GM21390 (cell line): ENCODE measurements around the gene PDGFRB.

Source experiments
- ATAC-seq: cut with Tn5 transposase; IDR thresholded peaks from one replicate; pipeline ENCODE4 v1.9.1; 2021; ENCODE audit not compliant: unreplicated experiment

Gene PDGFRB

GRCh38 chr5:150155258-150156026, at the start of gene PDGFRB:
TSS of gene PDGFRB (minus strand) at chr5:150155845. CDS start at chr5:150137047, 18,798 bp downstream.
- peak; percentile 74 for ATAC-seq

- no peak for ATAC-seq
Observed at GRCh38 chr5:150204590-150204960, 48.9 kb upstream of the PDGFRB start.

DNA sequence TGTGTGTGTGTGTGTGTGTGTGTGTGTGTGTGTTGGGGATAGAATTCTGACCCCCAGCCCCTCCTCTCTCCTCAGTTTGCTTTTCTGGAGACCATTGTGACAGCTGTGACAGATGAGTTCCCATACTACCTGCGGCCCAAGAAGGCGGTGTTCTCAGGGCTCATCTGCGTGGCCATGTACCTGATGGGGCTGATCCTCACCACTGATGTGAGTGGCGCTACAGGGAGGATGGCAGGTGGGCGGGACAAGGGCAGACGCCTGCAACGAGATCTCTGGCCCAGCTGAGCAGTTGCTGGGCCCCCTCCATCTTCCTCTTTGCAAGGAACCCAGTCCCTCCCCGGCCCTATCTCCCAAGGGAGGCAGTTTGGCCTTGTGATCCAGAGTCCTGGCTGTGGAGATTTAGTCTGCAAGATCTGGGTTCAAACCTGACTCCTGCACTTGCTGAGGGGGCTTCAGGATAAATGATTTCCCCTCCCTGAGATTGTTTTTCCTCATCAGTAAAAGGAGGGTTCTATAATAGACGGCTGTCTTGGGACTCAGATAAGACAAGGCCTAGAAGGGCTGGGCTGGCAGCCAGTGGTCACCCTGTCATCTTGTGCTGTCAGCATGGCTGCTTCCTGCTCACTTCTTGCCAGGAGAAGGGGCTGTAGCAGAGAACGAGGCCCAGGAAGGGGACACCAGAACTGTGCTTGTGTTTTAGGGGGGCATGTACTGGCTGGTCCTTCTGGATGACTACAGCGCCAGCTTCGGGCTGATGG, 48.4 kb upstream of the PDGFRB start:
- no peak for ATAC-seq

DNA sequence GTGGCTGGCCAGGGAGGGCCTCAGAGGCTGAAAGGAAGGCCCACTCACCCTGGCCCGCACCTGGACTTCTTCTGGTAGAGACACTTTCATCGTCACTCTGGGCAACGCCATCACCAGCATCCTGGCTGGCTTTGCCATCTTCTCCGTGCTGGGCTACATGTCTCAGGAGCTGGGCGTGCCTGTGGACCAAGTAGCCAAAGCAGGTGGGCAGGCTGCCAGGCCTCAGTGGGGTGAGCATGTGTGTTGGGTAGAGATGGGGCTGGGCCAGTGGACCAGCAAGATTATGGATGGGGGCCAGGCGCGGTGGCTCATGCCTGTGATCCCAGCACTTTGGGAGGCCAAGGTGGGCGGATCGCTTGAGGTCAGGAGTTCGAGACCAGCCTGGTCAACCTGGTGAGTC, 46.9 kb upstream of the PDGFRB start:
- no peak for ATAC-seq

DNA sequence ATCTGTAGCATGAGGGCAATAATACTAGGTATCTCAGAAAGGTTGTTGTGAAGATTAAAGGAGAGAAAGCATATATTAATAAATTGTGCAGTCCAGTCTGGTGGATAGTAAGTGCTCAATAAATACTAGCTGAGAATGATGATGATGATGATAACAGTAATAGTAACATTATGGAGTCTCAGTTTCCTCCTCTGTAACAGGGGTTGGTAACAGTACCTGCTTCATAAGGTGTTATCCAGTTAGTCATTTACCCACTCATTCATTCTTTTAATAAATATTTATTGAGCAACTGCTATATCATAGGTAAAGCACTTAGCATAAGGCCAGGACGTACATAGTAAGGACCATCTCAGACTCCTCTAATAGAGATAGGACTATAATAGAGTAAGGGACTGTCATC, 41.8 kb upstream of the PDGFRB start:
- no peak for ATAC-seq

GRCh38 chr5:150196986-150197385, 41.3 kb upstream of the PDGFRB start:
- ATAC-seq = no peak

GRCh38 chr5:150196514-150196913, 40.9 kb upstream of the PDGFRB start:
- ATAC-seq = no peak

DNA sequence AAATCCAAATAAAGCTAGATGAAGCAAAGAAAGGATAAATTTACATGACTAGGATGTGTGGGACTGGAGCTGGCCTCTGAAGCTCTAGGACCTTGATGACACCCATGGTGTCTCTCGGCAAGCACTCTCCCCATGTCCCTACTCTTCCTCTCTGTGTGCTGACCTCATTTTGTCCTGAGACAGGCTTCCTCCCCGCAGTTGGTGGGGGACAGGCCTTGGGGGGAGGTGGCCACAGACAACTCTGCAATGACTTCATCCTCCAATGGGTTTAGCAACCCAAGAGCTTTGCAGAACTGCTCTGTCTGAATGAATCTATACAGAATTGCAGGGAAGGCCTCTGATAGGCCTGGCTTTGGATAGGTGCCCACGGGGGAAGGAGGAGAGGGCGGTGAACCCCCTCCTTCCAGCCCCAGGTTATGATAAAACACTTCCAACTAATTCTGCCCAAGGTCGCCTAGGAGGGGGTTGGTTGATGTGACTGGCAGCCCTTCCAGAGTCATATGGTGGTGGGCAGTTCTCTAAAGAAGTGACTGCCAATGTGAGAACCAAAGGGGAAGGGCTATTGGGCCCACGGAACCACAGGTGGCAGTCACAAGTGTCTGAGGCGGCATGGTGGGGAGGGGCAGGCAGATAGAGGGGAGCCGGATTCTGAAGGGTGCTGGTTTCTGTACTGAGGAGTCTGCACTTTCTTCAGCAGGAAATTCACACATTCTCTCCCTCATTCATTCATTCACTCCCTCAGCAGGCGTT, 40.3 kb upstream of the PDGFRB start:
- no peak for ATAC-seq

DNA sequence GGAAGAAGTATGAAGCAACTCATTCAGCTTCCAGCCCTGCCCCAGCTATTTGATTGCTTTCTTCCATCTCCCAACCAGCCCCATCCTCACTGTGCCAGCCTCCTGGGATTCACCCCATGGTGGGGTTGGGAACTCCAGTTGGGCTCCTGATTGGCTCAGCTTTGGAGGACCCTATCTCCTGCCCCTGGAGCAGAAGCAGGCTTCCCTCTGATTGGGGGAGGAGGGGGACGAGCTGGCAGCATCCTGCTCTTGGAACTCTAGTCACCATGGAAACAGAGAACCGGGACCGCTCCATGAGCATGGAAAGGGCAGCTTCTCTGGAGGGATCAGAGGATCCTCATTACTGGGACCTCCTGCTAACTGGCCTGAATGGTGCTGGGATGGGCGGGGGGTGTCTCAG, 36.8 kb upstream of the PDGFRB start:
- no peak for ATAC-seq

- no peak for ATAC-seq
Observed at GRCh38 chr5:150190987-150191386, 35.3 kb upstream of the PDGFRB start.

GRCh38 chr5:150190503-150190979, 34.9 kb upstream of the PDGFRB start:
- ATAC-seq = no peak

DNA sequence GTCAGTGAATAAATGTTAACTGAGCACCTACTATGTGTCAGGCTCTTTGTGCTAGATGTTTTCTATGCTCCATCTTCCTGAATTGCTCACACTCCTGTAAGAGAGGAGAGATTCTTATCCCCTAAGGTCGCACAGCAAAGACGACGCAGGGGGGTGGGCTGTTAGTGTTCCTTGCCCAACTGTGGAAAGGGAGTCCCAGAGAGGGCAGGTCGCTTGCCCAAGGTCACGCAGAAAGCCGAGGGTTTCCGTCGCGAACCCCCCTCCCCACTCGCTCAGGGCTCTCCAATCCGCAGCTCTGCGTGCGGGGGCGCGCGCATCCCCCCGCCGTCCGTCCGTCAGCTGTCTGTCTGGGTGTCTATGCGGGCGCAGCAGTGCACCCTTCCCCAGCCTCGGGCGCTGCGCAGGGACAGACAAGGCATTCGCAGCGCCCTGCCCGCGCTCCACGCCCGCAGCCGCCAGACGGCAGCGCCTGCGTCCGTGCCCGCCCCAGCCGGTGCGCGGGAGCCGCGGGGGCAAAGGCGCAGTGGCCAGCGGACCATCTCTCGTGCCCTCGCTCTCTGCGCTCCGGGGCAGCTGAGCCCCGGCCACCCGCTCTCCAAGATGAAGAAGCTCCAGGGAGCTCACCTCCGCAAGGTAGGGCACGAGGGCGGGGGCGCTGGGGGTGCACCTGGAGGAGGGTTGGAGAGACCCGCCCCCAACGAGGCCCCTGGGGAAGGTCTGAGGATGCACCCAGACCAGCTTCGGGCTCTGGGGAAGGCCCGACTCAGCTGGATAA, 34.3 kb upstream of the PDGFRB start, which contains the start of gene SLC6A7:
TSS of gene SLC6A7 (plus strand) at position 335 of the 775 bp plus-strand sequence. CDS start at position 601, 266 bp downstream.
- no peak for ATAC-seq

GRCh38 chr5:150189326-150189725, 33.7 kb upstream of the PDGFRB start:
- ATAC-seq = no peak

GRCh38 chr5:150188146-150188842, 32.6 kb upstream of the PDGFRB start:
- ATAC-seq = no peak

DNA sequence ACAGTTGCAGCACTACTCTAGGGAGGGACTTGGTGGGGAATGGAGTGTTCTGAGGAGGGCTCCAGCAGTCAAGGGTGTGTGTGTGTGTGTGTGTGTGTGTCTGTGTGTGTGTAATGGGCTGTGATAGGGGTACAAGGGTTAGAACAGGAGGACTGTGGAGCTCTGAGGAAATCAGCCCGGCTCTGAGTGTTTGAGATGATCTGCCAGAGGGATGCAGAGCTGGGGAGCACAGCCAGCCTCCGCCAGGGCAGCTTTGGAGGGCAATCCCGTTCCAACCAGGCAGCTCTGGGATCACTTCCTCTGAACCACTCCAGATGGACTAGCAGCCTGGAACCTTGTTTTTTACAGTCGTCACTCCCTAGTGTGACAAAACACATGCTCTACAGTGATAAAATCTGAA, 31.3 kb upstream of the PDGFRB start:
- no peak for ATAC-seq

DNA sequence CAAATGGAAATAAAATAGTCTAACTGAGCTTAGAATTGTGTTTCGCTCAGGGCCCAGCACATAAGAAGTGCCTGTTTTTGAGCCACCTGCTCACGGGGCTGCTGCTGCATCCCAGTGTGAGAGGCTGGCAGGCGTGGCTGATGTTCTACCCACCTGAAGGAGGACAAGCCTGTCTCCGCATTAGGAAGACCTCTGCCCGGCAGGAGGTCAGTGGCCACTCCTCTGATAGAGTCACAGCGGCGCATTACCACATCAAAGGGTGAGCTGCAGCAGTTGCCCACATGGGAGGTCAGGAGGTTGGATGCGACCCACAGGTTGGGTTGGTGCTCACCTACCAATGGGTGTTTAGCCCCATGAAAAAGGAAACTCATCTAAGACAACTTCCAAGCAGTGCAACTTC, 30.5 kb upstream of the PDGFRB start:
- no peak for ATAC-seq

DNA sequence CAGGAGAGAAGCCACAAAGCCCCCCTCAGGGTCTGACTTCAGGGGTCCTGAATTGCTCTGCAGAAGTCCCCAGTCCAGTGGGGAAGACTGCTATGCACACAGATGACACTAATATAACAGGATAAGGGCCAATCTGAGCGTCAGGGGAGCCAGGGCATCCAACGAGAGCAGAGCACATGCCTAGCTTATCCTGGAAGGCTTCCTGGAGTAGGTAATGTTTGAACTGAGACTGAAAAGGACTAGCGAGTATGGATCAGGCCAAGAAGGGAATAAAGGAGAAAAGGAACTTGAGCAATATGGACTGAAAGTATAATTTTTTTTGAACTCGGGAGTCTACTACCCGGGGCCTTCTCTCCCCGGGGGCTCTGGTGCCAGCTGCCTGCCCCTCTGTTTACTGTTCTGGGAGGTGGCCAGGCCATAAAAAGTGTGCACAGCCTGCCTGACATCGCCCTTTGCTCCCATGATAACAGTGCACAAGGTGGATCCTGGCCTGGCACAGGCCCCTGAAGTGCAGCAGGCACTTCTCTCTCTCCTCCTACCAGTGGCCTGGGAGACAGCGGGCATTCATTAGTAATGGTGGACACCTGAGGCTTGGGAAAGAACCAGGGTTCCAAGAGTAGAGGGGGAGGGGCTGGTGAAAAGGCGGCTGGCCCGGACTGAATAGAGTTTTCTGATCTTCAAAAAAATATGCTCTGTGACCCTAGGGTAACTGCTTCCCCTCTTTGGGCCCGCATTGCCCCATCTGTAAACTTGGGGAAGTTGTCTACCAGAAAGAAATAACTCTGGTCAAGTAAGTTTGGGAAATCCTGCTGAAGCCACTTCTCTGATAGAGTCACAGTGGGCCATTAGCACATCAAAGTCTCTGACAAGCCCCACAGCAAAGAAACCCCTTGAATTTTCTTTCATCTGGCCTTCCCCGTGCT, 29.6 kb upstream of the PDGFRB start:
- no peak for ATAC-seq

DNA sequence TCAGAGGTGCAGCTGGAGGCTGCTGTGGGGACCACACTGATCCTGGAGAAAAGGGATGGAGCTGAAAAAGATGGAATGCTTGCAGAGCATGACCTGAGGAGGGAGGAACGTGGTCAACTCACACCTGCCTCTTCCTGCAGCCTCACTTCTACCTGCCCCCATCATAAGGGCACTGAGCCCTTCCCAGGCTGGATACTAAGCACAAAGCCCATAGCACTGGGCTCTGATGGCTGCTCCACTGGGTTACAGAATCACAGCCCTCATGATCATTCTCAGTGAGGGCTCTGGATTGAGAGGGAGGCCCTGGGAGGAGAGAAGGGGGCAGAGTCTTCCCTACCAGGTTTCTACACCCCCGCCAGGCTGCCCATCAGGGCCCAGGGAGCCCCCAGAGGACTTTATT, 28.4 kb upstream of the PDGFRB start:
- no peak for ATAC-seq

DNA sequence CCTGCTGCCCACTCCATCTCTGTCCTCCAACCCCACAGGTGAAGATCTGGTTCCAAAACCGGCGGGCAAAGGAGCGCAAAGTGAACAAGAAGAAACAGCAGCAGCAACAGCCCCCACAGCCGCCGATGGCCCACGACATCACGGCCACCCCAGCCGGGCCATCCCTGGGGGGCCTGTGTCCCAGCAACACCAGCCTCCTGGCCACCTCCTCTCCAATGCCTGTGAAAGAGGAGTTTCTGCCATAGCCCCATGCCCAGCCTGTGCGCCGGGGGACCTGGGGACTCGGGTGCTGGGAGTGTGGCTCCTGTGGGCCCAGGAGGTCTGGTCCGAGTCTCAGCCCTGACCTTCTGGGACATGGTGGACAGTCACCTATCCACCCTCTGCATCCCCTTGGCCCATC, 27.8 kb upstream of the PDGFRB start:
- no peak for ATAC-seq
